ENCODE measurements around the gene SH3PXD2A. TPM values are rescaled to one million over a fixed set of nuclear protein-coding genes. Genes with fewer than 3 reads are reported as not detected.

Gene SH3PXD2A
- total RNA-seq, 4 donors from 2014 or later: 55.7 to 71.8 (median 66.8) TPM

DNA sequence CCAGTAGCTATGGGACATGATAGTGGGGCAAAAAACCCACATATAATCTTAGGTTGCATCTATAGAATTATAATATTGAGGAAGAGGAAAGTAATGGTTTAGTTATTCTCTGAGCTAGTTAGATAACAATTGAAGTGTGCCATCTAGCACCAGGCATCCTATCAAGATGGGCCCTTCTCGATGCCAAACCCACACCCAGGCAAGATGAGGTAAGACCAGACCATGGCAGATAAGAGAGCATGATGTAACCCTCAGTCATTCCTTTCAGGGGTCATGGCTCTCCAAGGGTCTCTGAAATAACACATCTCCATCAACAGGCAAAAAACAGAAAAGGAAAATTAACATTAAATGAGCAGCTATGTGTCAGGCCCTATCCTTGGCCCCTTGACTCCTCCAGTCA is 128.7 kb downstream of the SH3PXD2A start:
- no peak for DNase-seq (ENCODE audit: low spot score in 2 of 2)
- H3K36me3 ChIP-seq: peaks cover 17% of the 10 kb centered on the region
- WGBS: 45% methylated on average over 1 of the region's 1 CpG

GRCh38 chr10:103725242-103725641 is 130.1 kb downstream of the SH3PXD2A start:
- Histone ChIP-seq H3K9me3 (no peaks in the 10 kb centered on the region), H3K27me3 (no peaks in the 10 kb centered on the region), H3K4me1 (peaks cover 19% of the 10 kb centered on the region), H3K4me3 (no peak overlapping the region), H3K36me3 (peaks cover 23% of the 10 kb centered on the region), H3K27ac (no peak overlapping the region)
- no peak for TF ChIP-seq POLR2AphosphoS5 (IDR thresholded peaks at IDR 0.05)
- no peak for TF ChIP-seq CTCF (IDR thresholded peaks at IDR 0.05)
- TF ChIP-seq EP300 (IDR thresholded peaks at IDR 0.05): no peak
- TF ChIP-seq POLR2A (IDR thresholded peaks at IDR 0.05): no peak
- DNase-seq (ENCODE audit: low spot score in 2 of 2): no peak
- 95% methylated on average over 5 of the region's 5 CpGs for WGBS

More for the DNA sequence above, 128.7 kb downstream of the SH3PXD2A start:
- Histone ChIP-seq H3K27ac (no peak overlapping the region), H3K9me3 (no peaks in the 10 kb centered on the region), H3K27me3 (no peaks in the 10 kb centered on the region), H3K4me3 (no peak overlapping the region), H3K4me1 (peaks cover 16% of the 10 kb centered on the region)
- TF ChIP-seq EP300 (IDR thresholded peaks at IDR 0.05) (no peak), CTCF (IDR thresholded peaks at IDR 0.05) (no peak), POLR2A (IDR thresholded peaks at IDR 0.05) (no peak), POLR2AphosphoS5 (IDR thresholded peaks at IDR 0.05) (no peak)

GRCh38 chr10:103724771-103725170 is 130.6 kb downstream of the SH3PXD2A start:
- TF ChIP-seq POLR2A (IDR thresholded peaks at IDR 0.05) (no peak), POLR2AphosphoS5 (IDR thresholded peaks at IDR 0.05) (no peak), EP300 (IDR thresholded peaks at IDR 0.05) (no peak), CTCF (IDR thresholded peaks at IDR 0.05) (no peak)
- Histone ChIP-seq H3K27me3 (no peaks in the 10 kb centered on the region), H3K4me3 (no peak overlapping the region), H3K4me1 (peaks cover 24% of the 10 kb centered on the region), H3K27ac (no peak overlapping the region), H3K36me3 (peaks cover 23% of the 10 kb centered on the region), H3K9me3 (no peaks in the 10 kb centered on the region)
- DNase-seq (ENCODE audit: low spot score in 2 of 2): no peak
- 86% methylated on average over 2 of the region's 2 CpGs for WGBS

DNA sequence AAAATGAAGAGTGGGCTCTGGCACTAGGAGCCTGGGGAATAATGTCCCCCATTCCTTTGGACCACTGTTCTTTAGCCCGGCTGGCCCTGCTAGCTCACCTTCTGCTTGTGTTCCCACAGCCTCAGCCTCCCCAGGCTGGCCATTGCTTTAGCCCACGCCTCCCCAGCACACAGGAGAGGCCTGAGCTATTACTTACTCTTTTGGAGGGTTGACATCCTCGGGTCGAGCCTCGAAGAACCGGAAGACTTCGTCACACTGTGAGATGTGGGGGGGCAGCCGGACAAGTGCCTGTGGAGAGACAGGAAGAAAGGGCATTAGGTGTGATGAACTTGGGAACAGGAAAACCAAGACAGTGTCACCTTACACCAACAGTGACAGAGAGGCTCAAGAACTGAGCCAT is 131.3 kb downstream of the SH3PXD2A start:
- Histone ChIP-seq H3K27me3 (no peaks in the 10 kb centered on the region), H3K9me3 (no peaks in the 10 kb centered on the region), H3K36me3 (peaks cover 23% of the 10 kb centered on the region), H3K4me1 (peaks cover 29% of the 10 kb centered on the region), H3K4me3 (no peak overlapping the region), H3K27ac (no peak overlapping the region)
- WGBS: 94% methylated on average over 8 of the region's 8 CpGs
- no peak for TF ChIP-seq POLR2AphosphoS5 (IDR thresholded peaks at IDR 0.05)
- no peak for TF ChIP-seq POLR2A (IDR thresholded peaks at IDR 0.05)
- TF ChIP-seq CTCF (IDR thresholded peaks at IDR 0.05): no peak
- TF ChIP-seq EP300 (IDR thresholded peaks at IDR 0.05): no peak
- no peak for DNase-seq (ENCODE audit: low spot score in 2 of 2)

- H3K4me1 ChIP-seq: peaks cover 33% of the 10 kb centered on the region
- H3K9me3 ChIP-seq: no peaks in the 10 kb centered on the region
- H3K36me3 ChIP-seq: peaks cover 23% of the 10 kb centered on the region
- no peak overlapping the region for H3K4me3 ChIP-seq
- TF ChIP-seq POLR2AphosphoS5 (IDR thresholded peaks at IDR 0.05) (no peak), CTCF (IDR thresholded peaks at IDR 0.05) (no peak), EP300 (IDR thresholded peaks at IDR 0.05) (no peak), POLR2A (IDR thresholded peaks at IDR 0.05) (no peak)
- WGBS: 94% methylated on average over 3 of the region's 3 CpGs
- H3K27me3 ChIP-seq: no peaks in the 10 kb centered on the region
- H3K27ac ChIP-seq: no peak overlapping the region
- DNase-seq (ENCODE audit: low spot score in 2 of 2): no peak
Measured at GRCh38 chr10:103723557-103723956, 131.8 kb downstream of the SH3PXD2A start.
